Small intestine (tissue), 7 donors: ENCODE data around the gene TYK2. TPM values are rescaled to one million over a fixed set of nuclear protein-coding genes. Genes with fewer than 3 reads are reported as not detected.
"Not testable (repeated sequence)": the region's sequence is repeated elsewhere in the genome, so short reads cannot be mapped to it uniquely, and the experiment has no call there.

Source experiments
- DNase-seq, 2 donors: peaks; one replicate each; pipeline versions ENCODE4 v3.0.0 to v3.0.0-alpha.2; 2013
- FAIRE-seq: peaks from 2 replicates; lab custom pipeline; 2012; peaks lifted over from hg19 to GRCh38; lab: Jason Lieb, UNC
- H3K27ac ChIP-seq, 3 donors: one replicate each; pipeline ENCODE4 v1.5.1; 2013; ENCODE audit warnings: low read length in 2 of 3, mild to moderate bottlenecking in 2 of 3, control low read depth in 1 of 3, inconsistent platforms in 1 of 3, low read depth in 1 of 3, moderate library complexity in 1 of 3
- H3K27me3 ChIP-seq, 3 donors: one replicate each; pipeline ENCODE4 v1.6.1; 2013; ENCODE audit warnings: low read length in 3 of 3, inconsistent platforms in 1 of 3; ENCODE audit not compliant: control insufficient read depth in 3 of 3, insufficient read depth in 3 of 3
- H3K36me3 ChIP-seq, 3 donors: one replicate each; pipeline ENCODE4 v1.6.1; 2013; ENCODE audit warnings: low read length in 3 of 3, inconsistent platforms in 1 of 3, low read depth in 1 of 3, mild to moderate bottlenecking in 1 of 3, moderate library complexity in 1 of 3; ENCODE audit not compliant: control insufficient read depth in 3 of 3, insufficient read depth in 2 of 3
- H3K4me1 ChIP-seq, 3 donors: one replicate each; pipeline ENCODE4 v1.6.1; 2013; ENCODE audit warnings: low read length in 2 of 3, inconsistent platforms in 1 of 3, low read depth in 1 of 3, mild to moderate bottlenecking in 1 of 3, moderate library complexity in 1 of 3; ENCODE audit not compliant: control insufficient read depth in 3 of 3, insufficient read depth in 2 of 3
- H3K4me3 ChIP-seq, 3 donors: one replicate each; pipeline ENCODE4 v1.5.1; 2013; ENCODE audit warnings: low read length in 3 of 3, control low read depth in 1 of 3, inconsistent platforms in 1 of 3, low read depth in 1 of 3, mild to moderate bottlenecking in 1 of 3, moderate library complexity in 1 of 3
- H3K9me3 ChIP-seq, 2 donors: one replicate each; pipeline ENCODE4 v1.6.1; 2013; ENCODE audit warnings: low read depth in 1 of 2, low read length in 1 of 2; ENCODE audit not compliant: control insufficient read depth in 2 of 2, insufficient read depth in 1 of 2
- WGBS, 3 donors: extraction: QIAGEN DNeasy Blood & Tissue Kit; methylation state at CpG; one replicate each; pipeline ENCODE4 v1.1.7; 2013; 5-methylcytosine and 5-hydroxymethylcytosine counted together
- polyA plus RNA-seq, 4 donors: library from polyadenylated mRNA; stranded (reverse) in 3 of 4; unstranded in 1 of 4; fragments of 200-250 nt in 3 of 4; fragments of 120-200 nt in 1 of 4; gene quantifications; one replicate each; pipeline versions ENCODE4 v1.2.1 to v1.2.3, GENCODE V29; 2013
- donor health status: healthy with polysubstance abuse.
- donor health status: control.
- donor health status: control.
- donor health status: Bipolar disorder and iron deficiency.
- donor health status: healthy.

TYK2 gene
- polyA plus RNA-seq, 4 donors, result 81.8 to 162 (median 124) TPM

DNA sequence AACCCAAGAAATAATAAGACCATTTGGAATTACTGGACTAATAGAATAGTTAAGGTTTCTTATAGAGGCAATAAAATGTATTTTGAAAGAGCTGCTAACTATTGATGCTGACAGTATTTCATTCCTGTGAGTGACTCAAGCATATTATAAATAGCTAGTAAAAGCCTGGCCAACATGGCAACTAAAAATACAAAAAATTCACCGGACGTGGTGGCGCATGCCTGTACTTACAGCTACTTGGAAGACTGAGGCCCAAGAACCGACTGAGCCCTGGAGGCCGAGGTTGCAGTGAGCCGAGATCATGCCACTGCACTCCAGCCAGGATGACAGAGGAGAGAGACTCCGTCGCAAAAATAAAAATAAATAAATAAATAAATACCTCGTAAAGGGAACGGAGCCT lies 35.6 kb downstream of the TYK2 start:
- H3K4me1 ChIP-seq, result no peaks in the 10 kb centered on the region
- no peaks in the 10 kb centered on the region for H3K9me3 ChIP-seq
- no peak for FAIRE-seq
- 92 to 94% (median 93%) methylated on average over 10 of the region's 10 CpGs for WGBS, 3 donors
- H3K36me3 ChIP-seq, result peaks cover 0 to 5% (median 0%) of the 10 kb centered on the region in 3 donors
- H3K27me3 ChIP-seq, result no peaks in the 10 kb centered on the region
- no peak overlapping the region for H3K27ac ChIP-seq
- no peak overlapping the region for H3K4me3 ChIP-seq
- no peak for DNase-seq

DNA sequence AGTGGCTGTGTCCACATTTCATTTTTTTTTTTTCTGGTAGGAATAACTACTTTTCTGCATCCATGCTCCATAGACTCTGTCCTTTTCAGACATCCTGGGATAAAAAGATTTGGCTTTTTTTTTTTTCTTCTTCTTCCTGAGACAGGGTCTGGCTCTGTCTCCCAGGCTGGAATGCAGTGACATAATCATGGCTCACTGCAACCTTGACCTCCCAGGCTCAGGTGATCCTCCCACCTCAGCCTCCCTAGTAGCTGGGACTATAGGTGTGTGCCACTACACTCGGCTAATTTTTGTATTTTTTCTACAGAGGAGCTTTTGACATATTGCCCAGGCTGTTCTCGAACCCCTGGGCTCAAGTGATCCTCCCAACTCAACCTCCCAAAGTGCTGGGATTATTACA lies 36.9 kb downstream of the TYK2 start:
- no peaks in the 10 kb centered on the region for H3K27me3 ChIP-seq
- H3K4me1 ChIP-seq, result no peaks in the 10 kb centered on the region
- no peak for FAIRE-seq
- H3K9me3 ChIP-seq, result no peaks in the 10 kb centered on the region
- no peak overlapping the region for H3K27ac ChIP-seq
- no peaks in the 10 kb centered on the region for H3K36me3 ChIP-seq
- H3K4me3 ChIP-seq, result no peak overlapping the region
- 52 to 75% (median 64%) methylated on average over 2 of the region's 2 CpGs for WGBS, 3 donors
- DNase-seq, result no peak

DNA sequence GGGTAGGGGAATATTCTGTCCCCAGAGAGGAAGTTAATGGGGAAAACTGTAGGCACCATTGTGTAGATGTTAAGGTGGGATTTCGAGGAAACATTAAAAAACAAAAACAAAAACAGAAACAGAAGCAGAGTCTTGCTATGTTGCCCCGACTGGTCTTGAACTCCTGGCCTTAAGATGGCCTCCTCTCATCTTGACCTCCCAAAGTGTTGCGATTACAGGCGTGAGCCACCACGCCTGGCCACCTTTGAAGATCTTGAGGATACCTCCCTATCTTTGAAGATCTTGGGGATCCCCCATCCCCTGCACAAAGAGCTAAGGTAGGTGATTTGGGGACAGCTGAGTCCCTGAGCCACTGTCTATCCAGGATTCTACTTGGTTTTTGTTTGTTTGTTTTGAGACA lies 40.4 kb downstream of the TYK2 start:
- Histone ChIP-seq H3K4me3 (no peak overlapping the region), H3K27me3 (no peaks in the 10 kb centered on the region), H3K36me3 (no peaks in the 10 kb centered on the region), H3K4me1 (peaks cover 0 to 3% (median 0%) of the 10 kb centered on the region in 3 donors), H3K9me3 (no peaks in the 10 kb centered on the region), H3K27ac (peak overlapping the region in 1 of 3 donors; percentile 9)
- WGBS, 3 donors, result 86 to 93% (median 88%) methylated on average over 5 of the region's 5 CpGs
- no peak for DNase-seq
- no peak for FAIRE-seq

GRCh38 chr19:10339380-10339960 lies 40.9 kb downstream of the TYK2 start, which contains the start of gene ICAM3:
TSS of gene ICAM3 (minus strand) at chr19:10339624. CDS start at chr19:10339614, 10 bp downstream.
- Histone ChIP-seq H3K9me3 (no peaks in the 10 kb centered on the region), H3K4me1 (peaks cover 0 to 4% (median 0%) of the 10 kb centered on the region in 3 donors), H3K36me3 (no peaks in the 10 kb centered on the region), H3K27me3 (no peaks in the 10 kb centered on the region), H3K4me3 (peak within 1 kb of the TSS in 2 of 3 donors; percentile 12 to 37), H3K27ac (peak within 1 kb of the TSS in 1 of 3 donors; percentile 39)
- 50 to 58% (median 55%) methylated on average over 14 of the region's 14 CpGs for WGBS, 3 donors
- no peak for FAIRE-seq
- peak in 1 of 2 donors; percentile 32 for DNase-seq

DNA sequence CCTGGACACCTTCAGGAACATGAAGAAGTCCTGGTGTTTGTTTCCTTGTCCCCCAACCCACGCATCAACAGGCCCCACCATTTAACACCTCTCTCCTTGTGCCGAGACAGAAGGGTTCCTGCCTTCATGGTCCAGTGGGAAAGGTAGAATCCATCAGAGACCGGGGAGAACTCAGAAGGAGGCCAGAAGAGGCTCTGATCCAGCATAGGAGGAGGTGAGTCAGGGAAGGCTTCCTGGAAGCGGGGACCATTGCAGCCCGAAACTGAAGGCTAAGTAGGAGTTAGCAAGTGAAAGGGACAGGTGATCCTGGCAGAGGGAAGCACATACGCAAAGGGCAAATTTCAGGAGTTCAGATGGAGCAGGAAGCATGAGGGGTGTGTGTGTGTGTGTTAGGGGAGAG lies 41.4 kb downstream of the TYK2 start:
- DNase-seq (no peak), FAIRE-seq (no peak)
- WGBS, 3 donors, result 72 to 77% (median 75%) methylated on average over 6 of the region's 6 CpGs
- peak overlapping the region in 2 of 3 donors; percentile 12 to 37 for H3K4me3 ChIP-seq
- H3K36me3 ChIP-seq, result no peaks in the 10 kb centered on the region
- peaks cover 0 to 4% (median 0%) of the 10 kb centered on the region in 3 donors for H3K4me1 ChIP-seq
- no peaks in the 10 kb centered on the region for H3K27me3 ChIP-seq
- peak overlapping the region in 1 of 3 donors; percentile 39 for H3K27ac ChIP-seq
- no peaks in the 10 kb centered on the region for H3K9me3 ChIP-seq

DNA sequence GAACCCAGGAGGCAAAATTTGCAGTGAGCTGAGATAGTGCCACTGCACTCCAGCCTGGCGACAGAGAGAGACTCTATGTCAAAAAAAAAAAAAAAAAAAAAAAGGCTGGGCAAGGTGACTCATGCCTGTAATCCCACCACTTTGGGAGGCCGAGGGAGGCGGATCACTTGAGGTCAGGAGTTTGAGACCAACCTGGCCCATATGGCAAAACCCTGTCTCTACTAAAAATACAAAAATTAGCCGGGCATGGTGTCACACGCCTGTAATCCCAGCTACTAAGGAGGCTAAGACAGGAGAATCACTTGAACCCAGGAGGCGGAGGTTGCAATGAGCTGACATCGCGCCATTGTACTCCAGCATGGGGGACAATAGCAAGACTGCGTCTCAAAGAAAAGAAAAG lies 43.6 kb downstream of the TYK2 start:
- H3K36me3 ChIP-seq, FAIRE-seq, H3K27ac ChIP-seq, H3K4me3 ChIP-seq, H3K9me3 ChIP-seq, H3K27me3 ChIP-seq, DNase-seq, H3K4me1 ChIP-seq: not testable (repeated sequence)
- 92 to 94% (median 94%) methylated on average over 9 of the region's 9 CpGs for WGBS, 3 donors

DNA sequence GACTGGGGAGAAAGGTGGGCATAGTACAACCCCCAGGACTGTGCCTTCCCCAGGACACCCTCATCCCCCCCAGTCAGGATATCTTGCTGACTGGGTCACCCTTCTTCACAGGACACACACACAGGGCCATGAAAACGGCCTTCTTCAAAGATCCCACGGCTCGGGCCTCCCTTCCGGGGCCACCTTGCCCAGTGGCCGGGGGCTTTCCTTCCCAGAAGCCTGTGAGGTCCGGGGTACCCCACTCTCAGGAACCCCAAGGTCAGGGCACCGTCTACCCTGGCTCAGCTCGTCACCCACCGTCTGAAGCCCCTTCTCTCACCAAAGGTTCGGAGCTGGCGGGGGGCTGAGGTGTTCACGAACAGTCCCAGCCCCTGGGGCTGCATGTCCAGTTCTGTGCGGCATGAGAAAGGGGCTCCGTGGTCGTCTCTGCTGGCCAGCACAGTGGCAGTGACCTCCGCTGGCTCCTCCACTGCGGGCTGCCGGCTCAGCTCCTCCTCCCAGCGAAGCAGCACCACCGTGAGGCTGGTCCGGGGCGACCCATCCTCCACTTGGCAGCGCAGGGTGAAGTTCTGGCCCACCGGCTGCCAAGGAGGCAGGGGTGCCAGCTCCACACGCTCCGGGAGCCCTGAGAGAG lies 44.9 kb downstream of the TYK2 start:
- DNase-seq (no peak), FAIRE-seq (no peak)
- 60 to 76% (median 72%) methylated on average over 21 to 26 of the region's 26 CpGs for WGBS, 3 donors
- H3K27ac ChIP-seq, result peak overlapping the region in 1 of 3 donors; percentile 15
- peaks cover 0 to 13% (median 0%) of the 10 kb centered on the region in 3 donors for H3K4me1 ChIP-seq
- H3K4me3 ChIP-seq, result peak overlapping the region in 2 of 3 donors; percentile 85 to 90
- no peaks in the 10 kb centered on the region for H3K9me3 ChIP-seq
- H3K36me3 ChIP-seq, result peaks cover 0 to 9% (median under 1%) of the 10 kb centered on the region in 3 donors
- no peaks in the 10 kb centered on the region for H3K27me3 ChIP-seq

DNA sequence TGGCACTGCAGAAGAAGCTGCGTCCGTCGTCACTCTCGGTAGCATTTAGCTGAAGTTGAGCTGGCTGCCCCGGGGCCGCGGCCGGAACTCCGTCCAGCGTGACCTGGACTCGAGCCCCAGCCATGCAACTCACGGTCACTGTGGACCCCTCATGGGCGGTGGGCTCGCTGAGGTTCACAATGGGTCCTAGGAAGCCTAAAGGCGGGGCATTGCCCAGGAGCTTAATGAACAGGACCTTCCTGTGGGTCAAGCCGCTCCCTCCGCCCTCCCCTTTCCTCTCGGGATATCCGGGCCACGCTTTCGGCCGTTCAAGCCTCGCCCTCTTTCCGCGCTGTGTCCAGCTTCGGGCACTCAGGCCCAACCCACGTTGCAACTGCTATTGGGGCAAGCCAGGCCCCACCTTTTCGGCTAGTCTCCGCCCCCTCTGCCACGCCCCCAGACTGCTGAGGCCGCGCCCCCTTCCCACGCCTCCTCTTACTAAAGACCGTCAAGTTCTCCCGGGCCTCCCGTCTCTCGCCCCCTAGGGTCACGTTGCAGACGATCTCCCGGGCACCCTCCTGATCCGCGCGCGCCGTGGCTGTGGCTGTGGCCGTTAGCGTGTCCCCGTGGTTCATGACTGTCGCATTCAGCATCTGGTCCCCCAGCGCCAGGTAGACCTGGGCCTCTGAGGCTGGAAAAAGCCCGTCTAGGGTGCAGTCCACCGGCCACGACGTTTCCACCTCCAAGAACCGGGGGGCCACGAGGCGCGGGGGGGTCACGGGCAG lies 45.6 kb downstream of the TYK2 start:
- Histone ChIP-seq H3K36me3 (peaks cover 0 to 16% (median 6%) of the 10 kb centered on the region in 3 donors), H3K4me3 (peak overlapping the region in 2 of 3 donors; percentile 85 to 90), H3K4me1 (peaks cover 0 to 13% (median 0%) of the 10 kb centered on the region in 3 donors), H3K27me3 (no peaks in the 10 kb centered on the region), H3K27ac (peak overlapping the region; percentile 20 to 85 (median 73)), H3K9me3 (no peaks in the 10 kb centered on the region)
- WGBS, 3 donors, result 18 to 27% (median 19%) methylated on average over 56 to 59 of the region's 59 CpGs
- FAIRE-seq (no peak), DNase-seq (peak; percentile 94 to 96)
